Measurements from ENCODE around the gene SRP68. TPM values are rescaled to one million over a fixed set of nuclear protein-coding genes. Genes with fewer than 3 reads are reported as not detected.

Gene SRP68
- total RNA-seq, 1 donor, result 32.3 TPM

GRCh38 chr17:76040376-76040775 is 31.9 kb downstream of the SRP68 start:
- H3K4me3 ChIP-seq (ENCODE audit: low read depth, low read length), result no peak overlapping the region
- DNase-seq (ENCODE audit: low read depth), result no peak

DNA sequence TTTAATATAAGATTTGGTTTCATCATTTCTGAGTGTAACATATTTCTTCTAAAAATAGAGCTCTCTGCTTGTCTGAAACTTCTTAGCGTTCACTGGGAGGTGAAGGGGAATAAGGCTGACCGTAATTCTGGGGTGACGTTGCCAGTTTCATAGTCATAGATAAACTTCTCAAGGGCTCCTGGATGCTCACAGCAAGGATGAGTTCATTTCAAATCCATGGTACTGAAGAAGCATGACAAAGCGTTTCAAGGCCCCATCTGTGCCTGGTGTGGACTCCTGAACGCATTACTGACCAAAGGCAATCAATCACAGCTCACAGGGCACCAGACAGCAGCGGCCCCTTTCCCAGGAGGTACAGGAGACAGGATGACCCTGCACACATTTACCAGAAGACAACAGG is 33.2 kb downstream of the SRP68 start:
- H3K4me3 ChIP-seq (ENCODE audit: low read depth, low read length), result no peak overlapping the region
- TF ChIP-seq, protein P1, sequence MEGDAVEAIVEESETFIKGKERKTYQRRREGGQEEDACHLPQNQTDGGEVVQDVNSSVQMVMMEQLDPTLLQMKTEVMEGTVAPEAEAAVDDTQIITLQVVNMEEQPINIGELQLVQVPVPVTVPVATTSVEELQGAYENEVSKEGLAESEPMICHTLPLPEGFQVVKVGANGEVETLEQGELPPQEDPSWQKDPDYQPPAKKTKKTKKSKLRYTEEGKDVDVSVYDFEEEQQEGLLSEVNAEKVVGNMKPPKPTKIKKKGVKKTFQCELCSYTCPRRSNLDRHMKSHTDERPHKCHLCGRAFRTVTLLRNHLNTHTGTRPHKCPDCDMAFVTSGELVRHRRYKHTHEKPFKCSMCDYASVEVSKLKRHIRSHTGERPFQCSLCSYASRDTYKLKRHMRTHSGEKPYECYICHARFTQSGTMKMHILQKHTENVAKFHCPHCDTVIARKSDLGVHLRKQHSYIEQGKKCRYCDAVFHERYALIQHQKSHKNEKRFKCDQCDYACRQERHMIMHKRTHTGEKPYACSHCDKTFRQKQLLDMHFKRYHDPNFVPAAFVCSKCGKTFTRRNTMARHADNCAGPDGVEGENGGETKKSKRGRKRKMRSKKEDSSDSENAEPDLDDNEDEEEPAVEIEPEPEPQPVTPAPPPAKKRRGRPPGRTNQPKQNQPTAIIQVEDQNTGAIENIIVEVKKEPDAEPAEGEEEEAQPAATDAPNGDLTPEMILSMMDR (IDR thresholded peaks at IDR 0.05; ENCODE audit: insufficient read depth, low read length), result no peak
- DNase-seq (ENCODE audit: low read depth), result no peak

More at GRCh38 chr17:76040376-76040775, 31.9 kb downstream of the SRP68 start:
- TF ChIP-seq, protein P1 (IDR thresholded peaks at IDR 0.05; ENCODE audit: insufficient read depth, low read length), result no peak

- no peak for DNase-seq (ENCODE audit: low read depth)
- H3K4me3 ChIP-seq (ENCODE audit: low read depth, low read length), result no peak overlapping the region
- TF ChIP-seq, protein P1 (IDR thresholded peaks at IDR 0.05; ENCODE audit: insufficient read depth, low read length), result no peak
These were observed 34.3 kb downstream of the SRP68 start for GRCh38 chr17:76038050-76038449.

DNA sequence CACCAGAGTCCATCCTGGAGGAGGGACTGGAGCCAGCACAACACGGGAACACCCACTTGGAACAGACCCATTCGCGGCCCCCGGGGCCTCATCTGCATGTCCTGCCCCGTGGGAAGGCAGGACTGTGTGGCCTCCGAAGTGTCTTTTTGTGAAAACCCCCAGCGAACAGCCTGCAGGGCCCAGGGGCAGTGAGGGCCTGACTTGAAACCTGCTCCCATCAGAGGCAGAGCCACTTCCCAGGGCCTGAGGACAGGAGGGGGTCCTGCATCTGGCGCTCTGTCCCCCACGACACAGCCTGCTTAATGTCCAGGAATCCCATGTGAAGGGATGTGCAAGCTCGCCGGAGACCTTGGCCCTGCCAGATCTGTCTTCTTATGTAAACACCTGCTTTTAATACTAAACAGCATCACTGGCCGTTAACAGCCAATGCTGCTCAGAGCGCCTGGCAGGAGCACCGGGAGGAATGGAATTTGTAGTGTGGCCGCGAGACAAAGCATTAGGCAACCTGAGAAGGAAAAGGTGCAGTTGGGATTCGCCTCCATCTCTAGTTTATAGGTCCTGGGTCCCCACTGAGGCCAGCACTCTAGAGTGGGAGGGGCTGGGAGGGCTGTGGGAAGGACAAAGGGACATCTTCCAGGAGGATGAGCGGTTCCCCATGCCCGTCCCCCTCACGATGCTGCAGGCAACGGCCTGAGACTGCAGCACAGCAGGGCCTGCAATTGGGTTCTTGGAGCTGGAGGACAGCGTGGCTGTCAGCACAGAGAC is 35.6 kb downstream of the SRP68 start:
- no peak overlapping the region for H3K4me3 ChIP-seq (ENCODE audit: low read depth, low read length)
- DNase-seq (ENCODE audit: low read depth), result peak; percentile 15
- TF ChIP-seq, protein P1 (IDR thresholded peaks at IDR 0.05; ENCODE audit: insufficient read depth, low read length), result no peak

GRCh38 chr17:76034428-76035350 is 37.6 kb downstream of the SRP68 start:
- no peak for DNase-seq (ENCODE audit: low read depth)
- TF ChIP-seq, protein P1 (IDR thresholded peaks at IDR 0.05; ENCODE audit: insufficient read depth, low read length), result no peak
- no peak overlapping the region for H3K4me3 ChIP-seq (ENCODE audit: low read depth, low read length)

DNA sequence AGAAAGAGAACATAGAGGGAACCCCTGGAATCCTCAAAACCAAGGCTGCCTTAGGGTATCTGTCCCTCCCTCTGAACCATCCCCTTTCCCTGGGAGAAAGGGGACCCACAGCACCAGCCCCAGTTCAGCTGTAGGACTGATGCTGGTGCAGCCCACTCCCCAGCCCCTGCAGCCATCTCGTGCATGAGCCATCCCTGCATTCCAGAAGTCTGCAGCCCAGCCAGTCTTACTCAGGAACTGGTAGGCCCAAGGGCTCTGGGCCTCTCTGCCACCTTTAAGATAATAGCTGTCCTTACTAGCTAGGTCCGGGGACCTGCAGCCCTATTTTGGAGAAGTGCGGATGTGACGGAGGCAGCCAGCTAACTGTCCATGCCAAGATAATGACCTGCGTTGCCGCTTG is 39.2 kb downstream of the SRP68 start:
- DNase-seq (ENCODE audit: low read depth), result no peak
- H3K4me3 ChIP-seq (ENCODE audit: low read depth, low read length), result no peak overlapping the region
- TF ChIP-seq, protein P1 (IDR thresholded peaks at IDR 0.05; ENCODE audit: insufficient read depth, low read length), result no peak

Measured in fibroblast of the aortic adventitia (primary cell).